ENCODE data around the gene FOLR3. TPM values are rescaled to one million over a fixed set of nuclear protein-coding genes. Genes with fewer than 3 reads are reported as not detected.

FOLR3 gene
- total and polyA plus RNA-seq, 9 of the 15 experiments (the other 6 are each of a cell fraction or from before 2014, with no cell fraction given) = not detected

DNA sequence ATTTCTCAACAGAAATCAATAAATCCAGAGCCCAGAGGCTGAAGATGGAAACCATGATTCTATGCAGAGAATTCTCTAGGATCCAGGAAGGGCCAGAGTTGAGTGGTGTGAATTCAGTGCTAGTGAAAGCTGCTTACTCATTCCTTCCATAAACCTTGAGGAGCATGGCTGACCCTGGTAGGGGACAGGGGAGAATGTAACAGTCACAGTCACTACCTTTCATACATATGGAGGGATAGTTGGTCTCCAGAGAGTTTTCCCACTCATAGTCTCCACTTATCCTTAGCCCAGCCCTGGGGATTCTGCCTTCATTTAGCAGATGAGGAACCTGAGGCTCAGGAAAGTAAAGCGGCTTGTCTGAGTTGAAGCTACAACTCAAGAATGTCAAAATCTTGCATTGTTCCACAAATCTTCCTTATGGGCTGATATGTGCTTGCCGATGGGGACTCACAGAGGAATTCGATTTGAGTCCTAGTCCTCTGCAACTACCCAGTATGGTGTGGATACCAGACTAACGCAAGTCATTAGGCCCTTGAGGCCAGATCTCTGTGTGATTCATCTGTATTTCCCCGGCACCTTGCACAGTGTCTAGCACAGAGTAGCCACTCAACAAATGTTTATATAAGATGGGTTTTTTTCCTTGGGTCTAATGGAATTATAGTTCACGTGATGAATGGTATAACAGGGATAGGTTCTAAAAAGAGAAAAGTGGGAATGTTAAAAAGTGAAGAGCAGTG is 19.3 kb upstream of the FOLR3 start (continued):
- TF ChIP-seq, protein P1, sequence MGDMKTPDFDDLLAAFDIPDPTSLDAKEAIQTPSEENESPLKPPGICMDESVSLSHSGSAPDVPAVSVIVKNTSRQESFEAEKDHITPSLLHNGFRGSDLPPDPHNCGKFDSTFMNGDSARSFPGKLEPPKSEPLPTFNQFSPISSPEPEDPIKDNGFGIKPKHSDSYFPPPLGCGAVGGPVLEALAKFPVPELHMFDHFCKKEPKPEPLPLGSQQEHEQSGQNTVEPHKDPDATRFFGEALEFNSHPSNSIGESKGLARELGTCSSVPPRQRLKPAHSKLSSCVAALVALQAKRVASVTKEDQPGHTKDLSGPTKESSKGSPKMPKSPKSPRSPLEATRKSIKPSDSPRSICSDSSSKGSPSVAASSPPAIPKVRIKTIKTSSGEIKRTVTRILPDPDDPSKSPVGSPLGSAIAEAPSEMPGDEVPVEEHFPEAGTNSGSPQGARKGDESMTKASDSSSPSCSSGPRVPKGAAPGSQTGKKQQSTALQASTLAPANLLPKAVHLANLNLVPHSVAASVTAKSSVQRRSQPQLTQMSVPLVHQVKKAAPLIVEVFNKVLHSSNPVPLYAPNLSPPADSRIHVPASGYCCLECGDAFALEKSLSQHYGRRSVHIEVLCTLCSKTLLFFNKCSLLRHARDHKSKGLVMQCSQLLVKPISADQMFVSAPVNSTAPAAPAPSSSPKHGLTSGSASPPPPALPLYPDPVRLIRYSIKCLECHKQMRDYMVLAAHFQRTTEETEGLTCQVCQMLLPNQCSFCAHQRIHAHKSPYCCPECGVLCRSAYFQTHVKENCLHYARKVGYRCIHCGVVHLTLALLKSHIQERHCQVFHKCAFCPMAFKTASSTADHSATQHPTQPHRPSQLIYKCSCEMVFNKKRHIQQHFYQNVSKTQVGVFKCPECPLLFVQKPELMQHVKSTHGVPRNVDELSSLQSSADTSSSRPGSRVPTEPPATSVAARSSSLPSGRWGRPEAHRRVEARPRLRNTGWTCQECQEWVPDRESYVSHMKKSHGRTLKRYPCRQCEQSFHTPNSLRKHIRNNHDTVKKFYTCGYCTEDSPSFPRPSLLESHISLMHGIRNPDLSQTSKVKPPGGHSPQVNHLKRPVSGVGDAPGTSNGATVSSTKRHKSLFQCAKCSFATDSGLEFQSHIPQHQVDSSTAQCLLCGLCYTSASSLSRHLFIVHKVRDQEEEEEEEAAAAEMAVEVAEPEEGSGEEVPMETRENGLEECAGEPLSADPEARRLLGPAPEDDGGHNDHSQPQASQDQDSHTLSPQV (IDR thresholded peaks at IDR 0.05) = peak; percentile 36; the same call in 1 of the 2 replicates
- peak; percentile 54 for TF ChIP-seq C11orf30 (IDR thresholded peaks at IDR 0.05; ENCODE audit: low read depth)
- TF ChIP-seq HOXB6 (CRISPR knock-in tag; IDR thresholded peaks at IDR 0.05; ENCODE audit: borderline replicate concordance) = no peak
- TF ChIP-seq, protein P2, sequence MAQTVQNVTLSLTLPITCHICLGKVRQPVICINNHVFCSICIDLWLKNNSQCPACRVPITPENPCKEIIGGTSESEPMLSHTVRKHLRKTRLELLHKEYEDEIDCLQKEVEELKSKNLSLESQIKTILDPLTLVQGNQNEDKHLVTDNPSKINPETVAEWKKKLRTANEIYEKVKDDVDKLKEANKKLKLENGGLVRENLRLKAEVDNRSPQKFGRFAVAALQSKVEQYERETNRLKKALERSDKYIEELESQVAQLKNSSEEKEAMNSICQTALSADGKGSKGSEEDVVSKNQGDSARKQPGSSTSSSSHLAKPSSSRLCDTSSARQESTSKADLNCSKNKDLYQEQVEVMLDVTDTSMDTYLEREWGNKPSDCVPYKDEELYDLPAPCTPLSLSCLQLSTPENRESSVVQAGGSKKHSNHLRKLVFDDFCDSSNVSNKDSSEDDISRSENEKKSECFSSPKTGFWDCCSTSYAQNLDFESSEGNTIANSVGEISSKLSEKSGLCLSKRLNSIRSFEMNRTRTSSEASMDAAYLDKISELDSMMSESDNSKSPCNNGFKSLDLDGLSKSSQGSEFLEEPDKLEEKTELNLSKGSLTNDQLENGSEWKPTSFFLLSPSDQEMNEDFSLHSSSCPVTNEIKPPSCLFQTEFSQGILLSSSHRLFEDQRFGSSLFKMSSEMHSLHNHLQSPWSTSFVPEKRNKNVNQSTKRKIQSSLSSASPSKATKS (CRISPR knock-in tag; IDR thresholded peaks at IDR 0.05) = no peak
- no peak for TF ChIP-seq E2F3 (CRISPR knock-in tag; IDR thresholded peaks at IDR 0.05)
- TF ChIP-seq, protein P3, sequence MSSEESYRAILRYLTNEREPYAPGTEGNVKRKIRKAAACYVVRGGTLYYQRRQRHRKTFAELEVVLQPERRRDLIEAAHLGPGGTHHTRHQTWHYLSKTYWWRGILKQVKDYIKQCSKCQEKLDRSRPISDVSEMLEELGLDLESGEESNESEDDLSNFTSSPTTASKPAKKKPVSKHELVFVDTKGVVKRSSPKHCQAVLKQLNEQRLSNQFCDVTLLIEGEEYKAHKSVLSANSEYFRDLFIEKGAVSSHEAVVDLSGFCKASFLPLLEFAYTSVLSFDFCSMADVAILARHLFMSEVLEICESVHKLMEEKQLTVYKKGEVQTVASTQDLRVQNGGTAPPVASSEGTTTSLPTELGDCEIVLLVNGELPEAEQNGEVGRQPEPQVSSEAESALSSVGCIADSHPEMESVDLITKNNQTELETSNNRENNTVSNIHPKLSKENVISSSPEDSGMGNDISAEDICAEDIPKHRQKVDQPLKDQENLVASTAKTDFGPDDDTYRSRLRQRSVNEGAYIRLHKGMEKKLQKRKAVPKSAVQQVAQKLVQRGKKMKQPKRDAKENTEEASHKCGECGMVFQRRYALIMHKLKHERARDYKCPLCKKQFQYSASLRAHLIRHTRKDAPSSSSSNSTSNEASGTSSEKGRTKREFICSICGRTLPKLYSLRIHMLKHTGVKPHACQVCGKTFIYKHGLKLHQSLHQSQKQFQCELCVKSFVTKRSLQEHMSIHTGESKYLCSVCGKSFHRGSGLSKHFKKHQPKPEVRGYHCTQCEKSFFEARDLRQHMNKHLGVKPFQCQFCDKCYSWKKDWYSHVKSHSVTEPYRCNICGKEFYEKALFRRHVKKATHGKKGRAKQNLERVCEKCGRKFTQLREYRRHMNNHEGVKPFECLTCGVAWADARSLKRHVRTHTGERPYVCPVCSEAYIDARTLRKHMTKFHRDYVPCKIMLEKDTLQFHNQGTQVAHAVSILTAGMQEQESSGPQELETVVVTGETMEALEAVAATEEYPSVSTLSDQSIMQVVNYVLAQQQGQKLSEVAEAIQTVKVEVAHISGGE (CRISPR knock-in tag; IDR thresholded peaks at IDR 0.05) = no peak
- no peak for TF ChIP-seq ZNF780A (CRISPR knock-in tag; IDR thresholded peaks at IDR 0.05)
- TF ChIP-seq MTA1 (IDR thresholded peaks at IDR 0.05; ENCODE audit: borderline replicate concordance) = no peak
- no peak for TF ChIP-seq CBFA2T3 (IDR thresholded peaks at IDR 0.05)
- TF ChIP-seq, protein P4, sequence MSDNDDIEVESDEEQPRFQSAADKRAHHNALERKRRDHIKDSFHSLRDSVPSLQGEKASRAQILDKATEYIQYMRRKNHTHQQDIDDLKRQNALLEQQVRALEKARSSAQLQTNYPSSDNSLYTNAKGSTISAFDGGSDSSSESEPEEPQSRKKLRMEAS (CRISPR knock-in tag; IDR thresholded peaks at IDR 0.05) = no peak
- TF ChIP-seq RAD21 (CRISPR knock-in tag; conservative IDR thresholded peaks at IDR 0.05 in 1 of 2, IDR thresholded peaks at IDR 0.05 in 1 of 2) = no peak
- no peak for TF ChIP-seq IRF2 (CRISPR knock-in tag; IDR thresholded peaks at IDR 0.05)
- TF ChIP-seq, protein P5, sequence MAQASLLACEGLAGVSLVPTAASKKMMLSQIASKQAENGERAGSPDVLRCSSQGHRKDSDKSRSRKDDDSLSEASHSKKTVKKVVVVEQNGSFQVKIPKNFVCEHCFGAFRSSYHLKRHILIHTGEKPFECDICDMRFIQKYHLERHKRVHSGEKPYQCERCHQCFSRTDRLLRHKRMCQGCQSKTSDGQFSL (CRISPR knock-in tag; IDR thresholded peaks at IDR 0.05) = no peak
- TF ChIP-seq, protein P5 (tag; IDR thresholded peaks at IDR 0.05) = peak in 1 of 2 experiments; percentile 26; a peak in 1 of 4 replicates
